GM21786 (cell line): ENCODE measurements around the gene UPF1.

Source experiments
- ATAC-seq: cut with Tn5 transposase; IDR thresholded peaks from one replicate; pipeline ENCODE4 v1.9.1; 2021; ENCODE audit not compliant: unreplicated experiment

UPF1 gene

GRCh38 chr19:18855647-18856384, 24.1 kb downstream of the UPF1 start:
- ATAC-seq: no peak

- ATAC-seq: no peak
These were observed 24.8 kb downstream of the UPF1 start for GRCh38 chr19:18856385-18857126.

GRCh38 chr19:18857223-18857622, 25.5 kb downstream of the UPF1 start:
- no peak for ATAC-seq

- ATAC-seq: no peak
These were observed 27.3 kb downstream of the UPF1 start for GRCh38 chr19:18858906-18859646.

GRCh38 chr19:18859676-18860301, 28.0 kb downstream of the UPF1 start:
- no peak for ATAC-seq

GRCh38 chr19:18860302-18860700, 28.5 kb downstream of the UPF1 start:
- ATAC-seq: no peak

GRCh38 chr19:18860725-18861124, 29.0 kb downstream of the UPF1 start:
- ATAC-seq: no peak

- no peak for ATAC-seq
These were observed 29.5 kb downstream of the UPF1 start for GRCh38 chr19:18861235-18861634.

GRCh38 chr19:18861917-18862316, 30.2 kb downstream of the UPF1 start:
- ATAC-seq: no peak

GRCh38 chr19:18862976-18863842, 31.4 kb downstream of the UPF1 start:
- ATAC-seq: no peak

GRCh38 chr19:18863843-18864362, 32.1 kb downstream of the UPF1 start:
- ATAC-seq: no peak

- no peak for ATAC-seq
These were observed 33.6 kb downstream of the UPF1 start for GRCh38 chr19:18865106-18865972.

GRCh38 chr19:18865973-18866799, 34.4 kb downstream of the UPF1 start:
- no peak for ATAC-seq

GRCh38 chr19:18866800-18867123, 35.0 kb downstream of the UPF1 start:
- ATAC-seq: no peak

GRCh38 chr19:18867199-18867598, 35.4 kb downstream of the UPF1 start:
- no peak for ATAC-seq

- ATAC-seq: no peak
These were observed 36.0 kb downstream of the UPF1 start for GRCh38 chr19:18867751-18868150.

GRCh38 chr19:18868380-18869022, 36.7 kb downstream of the UPF1 start:
- no peak for ATAC-seq

- ATAC-seq: no peak
These were observed 37.4 kb downstream of the UPF1 start for GRCh38 chr19:18869023-18869618.
